Measurements from ENCODE around the gene TM9SF2. TPM values are rescaled to one million over a fixed set of nuclear protein-coding genes. Genes with fewer than 3 reads are reported as not detected.

Gene TM9SF2
- total and polyA plus RNA-seq, 9 of the 15 experiments (the other 6 are each of a cell fraction or from before 2014, with no cell fraction given) = 23.3 to 83.2 (median 55.1) TPM

DNA sequence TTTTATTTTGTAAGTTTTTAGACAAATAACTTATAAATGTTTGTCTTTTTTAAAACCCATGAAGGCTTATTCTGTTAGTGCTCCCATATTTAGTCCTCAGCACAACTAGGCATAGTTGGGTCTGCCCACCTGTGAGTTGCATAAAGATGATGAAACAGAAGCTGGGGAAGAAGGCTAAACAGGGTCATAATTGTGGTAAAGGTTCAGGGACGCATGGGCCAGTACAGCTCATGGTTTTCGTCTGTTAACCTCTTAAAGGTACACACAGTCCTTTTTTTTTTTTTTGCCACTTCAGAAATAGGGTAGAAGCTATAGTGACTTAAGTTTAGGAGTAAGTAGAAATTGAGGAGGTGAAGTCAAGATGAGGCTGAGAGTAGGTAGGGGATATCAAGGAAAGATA, 58.3 kb downstream of the TM9SF2 start (continued):
- no peak for TF ChIP-seq ZNF253 (CRISPR knock-in tag; conservative IDR thresholded peaks at IDR 0.05)
- TF ChIP-seq ZNF263 (CRISPR knock-in tag; IDR thresholded peaks at IDR 0.05; ENCODE audit: borderline replicate concordance) = no peak
- TF ChIP-seq, protein P1, sequence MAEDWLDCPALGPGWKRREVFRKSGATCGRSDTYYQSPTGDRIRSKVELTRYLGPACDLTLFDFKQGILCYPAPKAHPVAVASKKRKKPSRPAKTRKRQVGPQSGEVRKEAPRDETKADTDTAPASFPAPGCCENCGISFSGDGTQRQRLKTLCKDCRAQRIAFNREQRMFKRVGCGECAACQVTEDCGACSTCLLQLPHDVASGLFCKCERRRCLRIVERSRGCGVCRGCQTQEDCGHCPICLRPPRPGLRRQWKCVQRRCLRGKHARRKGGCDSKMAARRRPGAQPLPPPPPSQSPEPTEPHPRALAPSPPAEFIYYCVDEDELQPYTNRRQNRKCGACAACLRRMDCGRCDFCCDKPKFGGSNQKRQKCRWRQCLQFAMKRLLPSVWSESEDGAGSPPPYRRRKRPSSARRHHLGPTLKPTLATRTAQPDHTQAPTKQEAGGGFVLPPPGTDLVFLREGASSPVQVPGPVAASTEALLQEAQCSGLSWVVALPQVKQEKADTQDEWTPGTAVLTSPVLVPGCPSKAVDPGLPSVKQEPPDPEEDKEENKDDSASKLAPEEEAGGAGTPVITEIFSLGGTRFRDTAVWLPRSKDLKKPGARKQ (CRISPR knock-in tag; IDR thresholded peaks at IDR 0.05) = no peak
- no peak for TF ChIP-seq CREB3 (tag; conservative IDR thresholded peaks at IDR 0.05; ENCODE audit: low read depth)
- no peak for TF ChIP-seq MAFK (IDR thresholded peaks at IDR 0.05; ENCODE audit: low read length)

GRCh38 chr13:99563404-99563803, 62.1 kb downstream of the TM9SF2 start:
- Histone ChIP-seq H3K4me1 (replicated peaks in 1 of 2; ENCODE audit: control insufficient read depth in 2 of 2, insufficient read depth in 2 of 2, low read length in 2 of 2) (no peaks in the 10 kb centered on the region), H3K4me3 (no peak overlapping the region), H3K9me1 (ENCODE audit: control insufficient read depth, insufficient read depth, low read length) (no peaks in the 10 kb centered on the region), H3K9me3 (replicated peaks; ENCODE audit: control insufficient read depth, insufficient read depth, low read depth, low read length) (no peaks in the 10 kb centered on the region), H3K9ac (ENCODE audit: insufficient read depth in 1 of 2, low read depth in 2 of 2, low read length in 2 of 2) (no peak overlapping the region), H3K79me2 (ENCODE audit: control insufficient read depth, insufficient read depth, low read length) (no peaks in the 10 kb centered on the region), H3K27me3 (ENCODE audit: control insufficient read depth in 2 of 2, insufficient read depth in 2 of 2, low read length in 2 of 2) (no peaks in the 10 kb centered on the region), H3K27ac (ENCODE audit: extremely low read depth, low read depth, low read length) (no peak overlapping the region), H3K4me2 (ENCODE audit: insufficient read depth, low read length) (no peak overlapping the region), H2AFZ (ENCODE audit: low read depth, low read length) (no peak overlapping the region), H4K20me1 (replicated peaks; ENCODE audit: control insufficient read depth, insufficient read depth, low read length) (no peaks in the 10 kb centered on the region), H3K36me3 (ENCODE audit: control insufficient read depth, insufficient read depth, low read length) (peaks cover 50% of the 10 kb centered on the region; the same call in 2 of the 3 replicates)
- intact Hi-C loops (cut with micrococcal nuclease) (no loop called here), in situ Hi-C loops (cut with MboI) (no loop called here)
- FAIRE-seq (no peak), ATAC-seq (no peak), DNase-seq (ENCODE audit: extremely low read depth in 1 of 4, low spot score in 3 of 4) (no peak)
- TF ChIP-seq E4F1 (CRISPR knock-in tag; IDR thresholded peaks at IDR 0.05; ENCODE audit: borderline replicate concordance) (no peak), SP1 (CRISPR knock-in tag; IDR thresholded peaks at IDR 0.05) (no peak), CBFA2T2 (conservative IDR thresholded peaks at IDR 0.05) (no peak), ZC3H8 (IDR thresholded peaks at IDR 0.05) (no peak)
- ChIA-PET CTCF (ENCODE audit: low intra/inter-chr PET ratio) (no interaction called here), POLR2A (no interaction called here)
- BruUV-seq (replicated peaks) = no TSS peak
